Esophagus muscularis mucosa (tissue), 4 donors: ENCODE measurements around the gene FMN2.

Experiments used
- CTCF ChIP-seq, 3 experiments: fragments of 200-600 bp in 2 of 3; fragments of 450-650 bp in 1 of 3; sonication (generic) in 2 of 3; IDR thresholded peaks; one replicate each; pipeline ENCODE4 v1.5.1; 2017 to 2019; ENCODE audit warnings: antibody characterized with exemption in 3 of 3, mild to moderate bottlenecking in 2 of 3, moderate library complexity in 1 of 3
- EP300 ChIP-seq: sonication (generic); formaldehyde crosslinking; IDR thresholded peaks from one replicate; pipeline ENCODE4 v1.6.1; 2017; ENCODE audit warnings: antibody characterized with exemption
- POLR2A ChIP-seq: fragments of 450-650 bp; IDR thresholded peaks from one replicate; pipeline ENCODE4 v1.6.1; 2017; ENCODE audit warnings: antibody characterized with exemption, moderate library complexity, mild to moderate bottlenecking, low read depth
- POLR2AphosphoS5 ChIP-seq, 2 donors: sonication (generic); formaldehyde crosslinking; IDR thresholded peaks; one replicate each; pipeline ENCODE4 v1.6.1; 2017; ENCODE audit warnings: antibody characterized with exemption in 2 of 2

- TF ChIP-seq POLR2A (no peak), CTCF (IDR thresholded peaks at IDR 0.05) (no peak), EP300 (no peak), POLR2AphosphoS5 (IDR thresholded peaks at IDR 0.05) (no peak)
These were observed 44.7 kb downstream of the FMN2 start for GRCh38 chr1:240136402-240136801.
